Stimulated activated CD8-positive, alpha-beta memory T cell treated with anti-CD3 and anti-CD28 coated beads, Interleukin-7, amount 100 ng/mL, for 1 hour (primary cell): Measurements from ENCODE around the gene SQSTM1.

Experiments used
- DNase-seq, 2 donors: peaks; one replicate each; pipeline ENCODE4 v3.0.0-alpha.2; 2020; ENCODE audit warnings: low read depth in 2 of 2

The SQSTM1 gene

GRCh38 chr5:179794575-179794974, 26.1 kb upstream of the SQSTM1 start:
- DNase-seq: no peak

GRCh38 chr5:179795049-179795862, 25.4 kb upstream of the SQSTM1 start:
- no peak for DNase-seq

- DNase-seq: no peak
Observed at GRCh38 chr5:179795863-179796833, 24.6 kb upstream of the SQSTM1 start.

DNA sequence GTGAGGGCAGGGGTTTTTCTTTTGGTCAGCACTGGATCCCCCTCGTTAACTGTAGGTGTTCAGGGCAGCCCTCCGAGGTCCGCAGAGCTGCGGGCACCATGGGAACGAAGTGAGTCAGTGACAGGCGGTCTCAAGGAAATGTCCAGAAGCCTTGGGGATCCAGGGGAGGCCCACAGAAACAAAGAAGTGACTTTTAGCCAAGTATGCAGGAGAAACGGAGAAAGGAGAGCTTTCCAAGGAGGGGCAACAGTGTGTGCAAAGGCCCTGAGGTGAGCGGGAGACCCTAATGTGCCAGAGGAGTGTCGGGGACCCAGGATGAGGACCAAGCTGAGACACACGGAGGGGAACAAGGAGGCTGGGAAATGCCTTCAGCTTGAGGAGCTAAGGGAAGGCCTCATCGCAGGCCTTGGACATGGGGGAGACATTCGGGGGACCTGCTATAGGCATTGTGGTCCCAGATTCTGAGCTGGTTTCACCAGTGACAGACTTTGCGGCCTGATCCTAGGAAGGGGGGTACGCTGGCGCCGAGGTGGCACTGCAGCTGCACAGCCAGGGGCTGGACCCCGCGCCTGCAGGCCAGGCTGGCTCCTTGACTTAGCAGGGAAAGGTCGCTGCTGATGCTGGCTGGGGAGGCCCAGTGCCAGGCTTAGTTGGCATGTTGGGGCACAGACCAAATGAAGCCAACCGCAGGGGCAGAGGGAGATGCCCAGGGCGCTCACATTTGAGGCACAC, 23.7 kb upstream of the SQSTM1 start:
- no peak for DNase-seq

DNA sequence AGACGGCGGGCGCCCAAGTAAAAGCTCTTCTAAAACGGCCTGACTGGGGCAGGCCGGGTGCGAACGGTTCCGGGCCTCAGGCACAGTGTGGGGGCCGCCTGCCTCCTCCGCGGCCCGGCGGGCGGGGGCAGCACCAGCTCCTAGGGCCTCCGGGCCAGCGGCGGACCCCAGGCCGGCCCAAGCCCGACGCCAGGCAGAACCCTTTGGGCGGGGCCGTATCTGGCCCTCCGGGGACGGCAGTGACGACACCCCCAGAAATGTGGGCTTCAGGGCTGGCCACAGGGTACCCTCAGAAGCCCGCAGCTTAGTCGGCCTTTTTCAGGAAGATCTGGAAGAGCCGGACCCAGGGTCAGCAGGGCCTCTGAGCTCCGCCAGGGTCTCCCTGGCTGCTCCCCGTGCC, 23.0 kb upstream of the SQSTM1 start:
- DNase-seq: no peak

GRCh38 chr5:179798144-179798770, 22.4 kb upstream of the SQSTM1 start:
- DNase-seq: no peak

- no peak for DNase-seq
Observed at GRCh38 chr5:179798771-179799643, 21.7 kb upstream of the SQSTM1 start.

- DNase-seq: no peak
Observed at GRCh38 chr5:179799644-179799973, 21.1 kb upstream of the SQSTM1 start.

- DNase-seq: no peak
Observed at GRCh38 chr5:179800071-179800695, 20.5 kb upstream of the SQSTM1 start.

DNA sequence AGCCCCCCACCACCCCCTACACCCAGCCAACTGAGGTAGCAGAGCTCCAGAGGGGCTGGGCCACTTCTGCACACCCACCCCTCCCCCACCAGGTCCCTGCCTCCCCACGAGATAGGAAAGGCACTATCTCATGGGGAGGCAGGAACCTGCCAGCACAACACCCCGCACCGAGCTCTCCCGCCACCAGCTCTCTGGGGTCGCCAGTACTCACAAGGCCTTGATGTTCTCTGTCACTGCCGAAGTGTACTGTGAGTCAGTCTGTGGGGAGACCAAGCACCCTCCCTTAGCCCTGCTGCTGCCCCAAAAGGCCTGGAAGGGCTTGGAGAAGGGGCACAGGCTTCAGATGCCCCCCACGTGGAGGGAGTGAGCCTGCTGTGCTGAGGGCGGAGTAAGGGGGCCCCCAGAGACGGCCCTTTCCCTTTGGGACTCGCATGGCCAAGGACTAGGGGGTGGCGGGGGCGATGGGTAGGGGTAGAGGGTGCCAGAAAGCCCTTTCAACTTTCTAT, 20.0 kb upstream of the SQSTM1 start:
- no peak for DNase-seq

DNA sequence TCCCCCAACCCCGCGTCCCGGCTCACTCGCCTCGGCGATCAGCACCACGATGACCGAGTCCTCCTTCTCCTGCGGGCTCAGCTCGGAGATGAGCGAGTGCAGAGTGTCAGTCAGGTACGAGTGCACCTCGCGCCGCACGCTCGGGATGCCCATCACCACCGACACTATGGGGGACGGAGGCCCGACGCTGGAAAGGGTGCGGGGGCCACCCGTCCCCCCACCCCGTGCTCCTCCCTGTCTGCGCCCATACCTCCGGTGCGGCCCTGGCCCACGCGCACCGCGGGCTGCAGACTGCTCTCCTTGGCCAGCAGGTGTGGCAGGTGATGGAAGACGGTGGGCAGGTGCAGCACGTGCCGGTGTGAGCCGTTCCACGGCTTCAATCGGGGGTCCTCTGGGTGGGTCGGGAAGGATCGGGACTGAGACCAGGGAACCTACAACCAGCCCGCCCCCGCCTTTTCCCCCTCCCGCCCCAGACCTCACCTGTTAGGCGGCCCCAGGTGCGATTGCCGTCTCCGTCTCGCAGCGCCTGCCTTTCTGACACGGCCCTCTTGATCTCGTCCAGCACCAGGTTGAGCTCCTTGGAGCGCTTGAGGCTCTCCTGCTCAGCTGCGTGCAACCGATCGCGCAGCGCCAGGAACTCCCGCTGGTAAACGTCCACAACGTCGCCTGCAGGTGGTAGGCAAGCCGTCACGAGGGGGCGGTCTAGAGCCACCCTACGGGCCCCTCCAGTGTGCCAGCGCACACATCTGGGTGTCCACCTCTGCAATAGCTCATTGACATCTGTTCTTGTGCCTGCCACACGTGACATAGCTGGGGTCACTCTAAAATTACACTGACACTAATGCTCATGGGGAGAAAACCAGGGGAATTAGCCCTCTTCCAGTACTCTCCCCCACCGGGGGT, 19.1 kb upstream of the SQSTM1 start:
- peak; percentile 70 to 82 for DNase-seq

- no peak for DNase-seq
Observed at GRCh38 chr5:179802207-179802883, 18.4 kb upstream of the SQSTM1 start.

GRCh38 chr5:179802950-179803562, 17.6 kb upstream of the SQSTM1 start:
- DNase-seq: no peak

GRCh38 chr5:179803651-179804554, 16.8 kb upstream of the SQSTM1 start:
- no peak for DNase-seq

- no peak for DNase-seq
Observed at GRCh38 chr5:179804555-179804947, 16.2 kb upstream of the SQSTM1 start.

DNA sequence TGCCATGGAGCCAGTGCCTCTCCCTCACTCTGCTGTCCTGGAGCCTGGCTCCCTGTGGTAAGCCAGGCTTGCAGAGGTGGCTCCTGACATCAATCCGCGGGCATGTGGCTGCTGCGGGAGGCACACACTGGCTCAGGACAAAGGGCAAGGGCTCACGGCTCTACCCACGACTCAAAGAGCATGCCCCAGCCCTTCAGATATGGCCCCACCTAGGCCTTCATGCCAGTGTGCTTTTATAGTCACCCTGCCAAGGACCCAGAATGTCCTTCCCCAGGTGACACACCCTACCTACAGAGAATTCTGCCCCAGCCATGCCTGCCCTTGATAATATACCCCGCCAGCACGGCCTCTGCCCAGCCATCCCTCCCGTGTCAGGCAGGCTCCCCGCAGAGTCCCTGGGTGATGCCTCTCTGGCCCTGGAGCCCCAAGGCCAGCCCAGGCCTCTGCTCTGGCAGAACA, 15.6 kb upstream of the SQSTM1 start:
- no peak for DNase-seq
